ENCODE results near the gene SLC17A3.

GRCh38 chr6:25886066-25886465, 12.0 kb upstream of the SLC17A3 start:
- TF ChIP-seq EZH2 (IDR thresholded peaks at IDR 0.05) (no peak), CTCF (IDR thresholded peaks at IDR 0.05 in 2 of 3, conservative IDR thresholded peaks at IDR 0.05 in 1 of 3; ENCODE audit: borderline replicate concordance in 1 of 3, insufficient read depth in 1 of 3, low read depth in 2 of 3, low read length in 2 of 3) (no peak), RAD21 (IDR thresholded peaks at IDR 0.05; ENCODE audit: low read depth) (no peak), EZH2phosphoT487 (IDR thresholded peaks at IDR 0.05; ENCODE audit: borderline replicate concordance) (no peak)
